Osteoblast (primary cell): Measurements from ENCODE around the gene ABHD4. TPM values are rescaled to one million over a fixed set of nuclear protein-coding genes. Genes with fewer than 3 reads are reported as not detected.

Experiments used
- DNase-seq: peaks from one replicate; pipeline ENCODE4 v3.0.0; 2011; ENCODE audit warnings: low spot score, mixed read lengths; ENCODE audit not compliant: insufficient read length; ENCODE audit errors: missing footprints
- H2AFZ ChIP-seq: 2 replicates; pipeline ENCODE4 v1.6.0; 2011; ENCODE audit warnings: mild to moderate bottlenecking, low read length
- H3K27ac ChIP-seq: 2 replicates; pipeline ENCODE4 v1.5.1; 2011; ENCODE audit warnings: mild to moderate bottlenecking, low read depth, low read length, moderate library complexity
- H3K27me3 ChIP-seq: 2 replicates; pipeline ENCODE4 v1.6.0; 2012; ENCODE audit warnings: mild to moderate bottlenecking, control low read depth, inconsistent platforms, low read length, moderate library complexity; ENCODE audit not compliant: insufficient read depth
- H3K36me3 ChIP-seq: 2 replicates; pipeline ENCODE4 v1.5.1; 2011; ENCODE audit warnings: mild to moderate bottlenecking, low read length, control low read depth, moderate library complexity; ENCODE audit not compliant: insufficient read depth
- H3K4me1 ChIP-seq: 2 replicates; pipeline ENCODE4 v1.5.1; 2011; ENCODE audit warnings: mild to moderate bottlenecking, low read length, control low read depth, moderate library complexity; ENCODE audit not compliant: insufficient read depth
- H3K4me2 ChIP-seq: 2 replicates; pipeline ENCODE4 v1.6.0; 2011; ENCODE audit warnings: mild to moderate bottlenecking, low read length; ENCODE audit not compliant: insufficient read depth
- H3K4me3 ChIP-seq: fragments of 200-600 bp; sonication (generic); 3 replicates; pipeline ENCODE4 v1.5.1; 2012; ENCODE audit warnings: mild to moderate bottlenecking, low read length, inconsistent platforms; ENCODE audit not compliant: insufficient read depth
- H3K79me2 ChIP-seq: 2 replicates; pipeline ENCODE4 v1.6.0; 2012; ENCODE audit warnings: mild to moderate bottlenecking, low read length, control low read depth, inconsistent platforms; ENCODE audit not compliant: insufficient read depth
- H3K9me3 ChIP-seq: 2 replicates; pipeline ENCODE4 v1.5.1; 2011; ENCODE audit warnings: low read depth, low read length, control low read depth
- H4K20me1 ChIP-seq: 2 replicates; pipeline ENCODE4 v1.6.0; 2012; ENCODE audit warnings: mild to moderate bottlenecking, low read length, control low read depth; ENCODE audit not compliant: insufficient read depth
- CTCF ChIP-seq: IDR thresholded peaks from 2 replicates; pipeline ENCODE4 v1.5.1; 2011; ENCODE audit warnings: mild to moderate bottlenecking, low read depth, low read length, moderate library complexity; ENCODE audit errors: extremely low read depth
- total RNA-seq: library from RNA; depleted of rRNA; stranded (reverse); fragments of >200 nt; gene quantifications from 2 replicates; pipeline ENCODE4 v1.2.3, GENCODE V29; 2012

Gene ABHD4
- total RNA-seq, 1 donor = 52.1 TPM

DNA sequence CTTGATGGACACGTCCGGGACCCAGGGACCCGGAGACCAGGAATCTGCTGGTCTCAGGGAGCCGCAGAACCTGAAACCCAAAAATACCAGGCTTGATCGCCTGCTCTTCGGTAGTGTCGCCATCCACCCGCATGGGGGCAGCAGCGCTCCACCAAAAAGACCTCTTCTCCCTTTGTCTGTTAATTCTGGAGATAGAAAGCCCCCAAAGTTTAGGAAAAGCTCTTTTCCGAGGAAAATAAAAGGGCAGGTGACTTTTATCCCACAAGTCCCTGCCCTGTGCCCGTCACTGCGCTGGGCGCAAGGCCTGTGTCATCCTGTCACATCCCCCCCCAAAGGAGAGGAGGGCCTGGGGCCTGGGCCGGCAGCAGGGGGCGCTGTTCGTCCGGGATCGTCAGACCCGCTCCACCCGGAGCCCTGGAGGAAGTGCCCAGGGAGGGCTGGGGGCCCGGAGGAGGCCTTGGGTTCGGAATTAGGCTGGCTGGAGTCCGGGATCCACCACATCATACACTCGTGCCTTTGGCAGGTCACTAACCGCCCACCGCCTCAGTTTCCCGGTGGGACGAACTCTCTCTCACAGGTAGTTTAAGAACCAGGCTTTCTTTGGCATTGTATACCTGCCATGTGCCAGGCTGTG, 41.0 kb upstream of the ABHD4 start:
- TF ChIP-seq CTCF = peak; percentile 98
- peak overlapping the region; percentile 56 for H3K4me3 ChIP-seq
- H4K20me1 ChIP-seq = no peaks in the 10 kb centered on the region
- H3K27me3 ChIP-seq = no peaks in the 10 kb centered on the region
- H2AFZ ChIP-seq = peak overlapping the region; percentile 93
- H3K4me1 ChIP-seq = peaks cover 12% of the 10 kb centered on the region
- peak overlapping the region; percentile 76 for H3K4me2 ChIP-seq
- no peaks in the 10 kb centered on the region for H3K79me2 ChIP-seq
- H3K27ac ChIP-seq = peak overlapping the region; percentile 57
- H3K9me3 ChIP-seq = no peaks in the 10 kb centered on the region
- peak; percentile 97 for DNase-seq
- no peaks in the 10 kb centered on the region for H3K36me3 ChIP-seq

DNA sequence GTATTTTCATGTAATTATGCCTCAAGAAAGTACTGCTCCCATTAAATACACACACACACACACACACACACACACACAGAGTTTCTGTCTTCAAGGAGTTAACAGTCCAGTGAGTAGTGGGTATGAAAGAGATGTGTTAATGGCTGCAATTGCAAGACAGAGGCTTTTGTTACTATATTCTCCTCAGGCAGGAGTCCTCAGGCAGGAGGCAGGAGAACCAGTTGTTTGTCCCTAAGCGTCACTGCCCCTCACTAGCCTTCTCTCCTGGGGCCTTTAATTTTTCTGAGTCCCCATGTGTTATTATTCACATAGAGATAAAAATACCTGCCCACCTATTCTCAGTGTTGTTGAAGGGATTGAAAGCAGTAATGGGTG, 40.3 kb upstream of the ABHD4 start:
- Histone ChIP-seq H3K9me3 (no peaks in the 10 kb centered on the region), H3K4me1 (peaks cover 12% of the 10 kb centered on the region), H3K4me2 (no peak overlapping the region), H3K27me3 (no peaks in the 10 kb centered on the region), H3K27ac (no peak overlapping the region), H3K36me3 (no peaks in the 10 kb centered on the region), H3K79me2 (no peaks in the 10 kb centered on the region), H3K4me3 (no peak overlapping the region), H4K20me1 (no peaks in the 10 kb centered on the region), H2AFZ (no peak overlapping the region)
- no peak for TF ChIP-seq CTCF
- no peak for DNase-seq

GRCh38 chr14:22558221-22558913, 39.7 kb upstream of the ABHD4 start:
- peaks cover 3% of the 10 kb centered on the region for H3K36me3 ChIP-seq
- H3K4me1 ChIP-seq = peaks cover 12% of the 10 kb centered on the region
- peak; percentile 8 for TF ChIP-seq CTCF
- no peaks in the 10 kb centered on the region for H4K20me1 ChIP-seq
- peak; percentile 8 for DNase-seq
- no peaks in the 10 kb centered on the region for H3K27me3 ChIP-seq
- no peak overlapping the region for H3K27ac ChIP-seq
- no peak overlapping the region for H3K4me2 ChIP-seq
- H3K9me3 ChIP-seq = no peaks in the 10 kb centered on the region
- no peaks in the 10 kb centered on the region for H3K79me2 ChIP-seq
- no peak overlapping the region for H2AFZ ChIP-seq
- no peak overlapping the region for H3K4me3 ChIP-seq

DNA sequence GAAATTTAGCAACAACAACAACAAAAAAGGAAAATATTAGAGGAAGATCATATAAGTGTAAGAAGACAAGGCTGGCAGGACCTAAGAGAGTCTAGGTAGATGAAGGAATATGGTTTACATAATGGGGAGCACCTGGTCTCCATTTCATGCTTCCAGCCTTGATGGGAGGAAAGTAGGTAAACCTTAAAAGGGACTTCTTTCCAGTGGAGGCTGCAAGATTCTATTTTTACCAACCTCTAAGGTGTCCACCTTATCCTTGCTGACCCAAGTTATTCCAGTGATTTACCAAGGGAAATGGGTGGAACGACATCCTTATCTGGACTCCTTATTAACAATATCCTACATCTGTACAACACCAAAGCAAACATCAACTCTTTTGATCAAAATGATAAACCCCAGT, 39.1 kb upstream of the ABHD4 start:
- H2AFZ ChIP-seq = no peak overlapping the region
- H3K27ac ChIP-seq = no peak overlapping the region
- H3K4me1 ChIP-seq = peaks cover 12% of the 10 kb centered on the region
- no peak overlapping the region for H3K4me2 ChIP-seq
- H3K4me3 ChIP-seq = no peak overlapping the region
- TF ChIP-seq CTCF = no peak
- peaks cover 8% of the 10 kb centered on the region for H3K36me3 ChIP-seq
- H3K27me3 ChIP-seq = no peaks in the 10 kb centered on the region
- no peaks in the 10 kb centered on the region for H4K20me1 ChIP-seq
- no peaks in the 10 kb centered on the region for H3K79me2 ChIP-seq
- H3K9me3 ChIP-seq = no peaks in the 10 kb centered on the region
- no peak for DNase-seq
